BE2C (cell line): ENCODE measurements around the gene BHLHE40.

Experiments used
- DNase-seq: peaks from one replicate; pipeline ENCODE4 v3.0.0-alpha.2; 2020
- H3K27me3 ChIP-seq: fragments of 250-450 bp; sonication (Bioruptor Pico); 2 replicates; pipeline ENCODE4 v1.5.1; 2020; ENCODE audit warnings: mild to moderate bottlenecking
- H3K36me3 ChIP-seq: fragments of 250-450 bp; sonication (Bioruptor Pico); 2 replicates; pipeline ENCODE4 v1.5.1; 2020; ENCODE audit warnings: mild to moderate bottlenecking
- H3K4me1 ChIP-seq: fragments of 250-450 bp; sonication (Bioruptor Pico); 2 replicates; pipeline ENCODE4 v1.5.1; 2020
- H3K4me3 ChIP-seq: 2 replicates; pipeline ENCODE4 v1.5.1; 2011; ENCODE audit warnings: low read depth, low read length
- H3K9me3 ChIP-seq: fragments of 250-450 bp; sonication (Bioruptor Pico); 2 replicates; pipeline ENCODE4 v1.5.1; 2020
- TF ChIP-seq, protein P1 (sequence below): IDR thresholded peaks from 2 replicates; pipeline ENCODE4 v1.5.1; 2012; ENCODE audit warnings: mild to moderate bottlenecking, low read depth, low read length

The BHLHE40 gene

DNA sequence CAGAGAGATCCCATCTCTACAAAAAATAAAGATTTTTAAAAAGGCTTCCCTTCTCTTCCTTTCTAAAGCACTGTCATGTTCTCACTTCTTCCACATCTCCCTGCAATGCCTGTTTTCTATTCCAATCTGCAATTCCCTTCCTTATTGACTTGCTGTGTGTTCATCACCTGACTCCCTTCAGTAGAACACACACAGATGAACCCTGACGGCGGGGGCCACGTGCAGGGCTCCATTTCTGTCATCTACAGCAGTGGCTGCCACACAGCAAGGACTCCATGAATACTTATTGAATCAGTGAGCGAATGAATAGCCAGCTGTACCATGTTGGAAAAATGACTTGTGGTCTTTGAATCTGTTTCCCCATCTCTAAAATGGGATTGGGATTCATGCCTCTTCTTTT lies 26.1 kb downstream of the BHLHE40 start:
- Histone ChIP-seq H3K4me3 (no peak overlapping the region), H3K4me1 (no peaks in the 10 kb centered on the region), H3K27me3 (no peaks in the 10 kb centered on the region), H3K9me3 (no peaks in the 10 kb centered on the region), H3K36me3 (no peaks in the 10 kb centered on the region)
- DNase-seq = no peak
- TF ChIP-seq, protein P1, sequence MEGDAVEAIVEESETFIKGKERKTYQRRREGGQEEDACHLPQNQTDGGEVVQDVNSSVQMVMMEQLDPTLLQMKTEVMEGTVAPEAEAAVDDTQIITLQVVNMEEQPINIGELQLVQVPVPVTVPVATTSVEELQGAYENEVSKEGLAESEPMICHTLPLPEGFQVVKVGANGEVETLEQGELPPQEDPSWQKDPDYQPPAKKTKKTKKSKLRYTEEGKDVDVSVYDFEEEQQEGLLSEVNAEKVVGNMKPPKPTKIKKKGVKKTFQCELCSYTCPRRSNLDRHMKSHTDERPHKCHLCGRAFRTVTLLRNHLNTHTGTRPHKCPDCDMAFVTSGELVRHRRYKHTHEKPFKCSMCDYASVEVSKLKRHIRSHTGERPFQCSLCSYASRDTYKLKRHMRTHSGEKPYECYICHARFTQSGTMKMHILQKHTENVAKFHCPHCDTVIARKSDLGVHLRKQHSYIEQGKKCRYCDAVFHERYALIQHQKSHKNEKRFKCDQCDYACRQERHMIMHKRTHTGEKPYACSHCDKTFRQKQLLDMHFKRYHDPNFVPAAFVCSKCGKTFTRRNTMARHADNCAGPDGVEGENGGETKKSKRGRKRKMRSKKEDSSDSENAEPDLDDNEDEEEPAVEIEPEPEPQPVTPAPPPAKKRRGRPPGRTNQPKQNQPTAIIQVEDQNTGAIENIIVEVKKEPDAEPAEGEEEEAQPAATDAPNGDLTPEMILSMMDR = no peak

DNA sequence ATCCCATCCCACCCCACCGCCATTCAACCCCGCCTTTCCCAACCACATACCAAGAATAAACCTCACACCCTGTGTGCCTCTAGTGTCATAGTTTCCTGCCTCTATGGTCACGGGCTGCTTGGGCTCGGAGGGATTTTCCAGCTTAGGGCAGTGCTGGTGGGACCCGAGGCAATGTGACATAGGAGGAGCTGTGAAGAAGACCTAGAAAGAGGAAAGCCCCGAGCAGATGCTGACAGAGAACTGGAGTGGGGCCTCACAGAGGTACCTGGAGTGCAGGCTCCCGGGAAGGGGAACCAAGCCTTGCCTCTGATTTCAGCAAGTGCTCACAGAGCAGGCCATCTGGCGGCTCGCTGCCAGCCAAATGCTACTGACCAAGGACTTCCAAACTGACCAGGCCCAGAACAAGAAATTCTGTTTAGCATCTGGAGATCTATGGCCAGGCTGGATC lies 27.5 kb downstream of the BHLHE40 start:
- no peaks in the 10 kb centered on the region for H3K27me3 ChIP-seq
- no peaks in the 10 kb centered on the region for H3K9me3 ChIP-seq
- H3K36me3 ChIP-seq = no peaks in the 10 kb centered on the region
- no peak overlapping the region for H3K4me3 ChIP-seq
- TF ChIP-seq, protein P1 = no peak
- no peak for DNase-seq
- no peaks in the 10 kb centered on the region for H3K4me1 ChIP-seq

DNA sequence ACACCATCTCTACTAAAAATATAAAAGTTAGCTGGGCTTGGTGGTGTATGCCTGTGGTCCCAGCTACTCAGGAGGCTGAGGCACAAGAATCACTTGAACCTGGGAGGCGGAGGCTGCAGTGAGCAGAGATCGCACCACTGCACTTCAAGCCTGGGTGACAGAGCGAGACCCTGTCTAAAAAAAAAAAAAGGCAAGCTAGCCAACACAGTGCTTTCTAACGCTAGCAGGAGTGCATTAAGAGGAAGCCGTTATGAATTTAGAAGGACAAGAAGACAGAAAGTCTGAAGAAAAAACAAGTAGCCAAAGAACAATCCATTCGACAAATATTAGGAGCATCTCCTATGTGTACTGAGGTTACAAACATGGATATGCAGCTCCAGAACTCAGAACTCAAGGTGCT lies 28.6 kb downstream of the BHLHE40 start:
- no peaks in the 10 kb centered on the region for H3K36me3 ChIP-seq
- no peaks in the 10 kb centered on the region for H3K9me3 ChIP-seq
- no peaks in the 10 kb centered on the region for H3K4me1 ChIP-seq
- TF ChIP-seq, protein P1 = no peak
- no peaks in the 10 kb centered on the region for H3K27me3 ChIP-seq
- DNase-seq = no peak
- H3K4me3 ChIP-seq = no peak overlapping the region

DNA sequence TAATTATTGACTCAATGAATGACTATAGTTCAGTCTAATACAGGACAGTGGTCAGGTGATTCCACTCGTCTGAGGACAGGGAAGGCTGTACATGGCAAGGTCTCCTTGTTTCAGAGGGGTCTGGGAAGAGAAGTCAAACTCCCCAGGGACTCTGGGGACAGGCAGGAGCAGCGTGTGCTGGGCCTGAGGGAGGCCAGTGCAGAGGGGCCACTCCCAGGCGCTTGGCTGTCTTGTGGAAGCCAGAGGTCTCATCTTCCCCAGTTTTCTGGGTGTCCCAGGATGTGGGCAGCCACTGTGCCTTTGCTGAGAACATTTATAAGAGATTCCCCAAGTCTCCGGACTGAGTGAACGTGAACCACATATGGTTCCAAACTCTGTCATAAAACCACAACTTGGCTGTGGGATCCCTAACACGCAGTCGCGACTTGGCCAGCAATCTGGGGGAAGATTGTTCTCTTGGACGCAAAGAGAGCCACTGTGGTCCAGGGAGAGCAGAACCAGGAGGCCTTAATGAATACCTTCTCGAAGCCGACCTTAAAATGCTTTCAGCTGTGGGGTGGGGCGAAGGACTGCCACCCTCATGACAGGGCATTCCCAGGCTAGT lies 30.4 kb downstream of the BHLHE40 start:
- no peaks in the 10 kb centered on the region for H3K36me3 ChIP-seq
- no peaks in the 10 kb centered on the region for H3K9me3 ChIP-seq
- TF ChIP-seq, protein P1 = no peak
- no peaks in the 10 kb centered on the region for H3K27me3 ChIP-seq
- H3K4me3 ChIP-seq = no peak overlapping the region
- H3K4me1 ChIP-seq = no peaks in the 10 kb centered on the region
- DNase-seq = no peak

DNA sequence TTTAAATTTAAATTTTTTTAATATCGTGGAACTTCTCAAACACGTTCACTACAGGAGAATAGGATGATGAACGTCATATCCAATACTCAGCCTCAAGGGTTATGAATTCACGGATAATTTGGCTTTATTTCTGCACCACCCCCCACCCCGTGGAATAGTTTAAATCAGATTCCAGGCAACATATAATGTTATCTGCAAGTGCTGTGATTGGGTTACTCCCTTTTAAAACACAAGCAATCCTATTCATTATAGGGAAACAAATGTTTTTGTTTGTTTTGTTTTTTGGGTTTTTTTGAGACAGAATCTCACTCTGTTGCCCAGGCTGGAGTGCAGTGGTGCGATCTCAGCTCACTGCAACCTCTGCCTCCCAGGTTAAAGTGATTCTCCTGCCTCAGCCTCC lies 30.9 kb downstream of the BHLHE40 start:
- Histone ChIP-seq H3K4me3 (no peak overlapping the region), H3K27me3 (no peaks in the 10 kb centered on the region), H3K36me3 (no peaks in the 10 kb centered on the region), H3K4me1 (no peaks in the 10 kb centered on the region), H3K9me3 (no peaks in the 10 kb centered on the region)
- TF ChIP-seq, protein P1 = no peak
- DNase-seq = no peak

DNA sequence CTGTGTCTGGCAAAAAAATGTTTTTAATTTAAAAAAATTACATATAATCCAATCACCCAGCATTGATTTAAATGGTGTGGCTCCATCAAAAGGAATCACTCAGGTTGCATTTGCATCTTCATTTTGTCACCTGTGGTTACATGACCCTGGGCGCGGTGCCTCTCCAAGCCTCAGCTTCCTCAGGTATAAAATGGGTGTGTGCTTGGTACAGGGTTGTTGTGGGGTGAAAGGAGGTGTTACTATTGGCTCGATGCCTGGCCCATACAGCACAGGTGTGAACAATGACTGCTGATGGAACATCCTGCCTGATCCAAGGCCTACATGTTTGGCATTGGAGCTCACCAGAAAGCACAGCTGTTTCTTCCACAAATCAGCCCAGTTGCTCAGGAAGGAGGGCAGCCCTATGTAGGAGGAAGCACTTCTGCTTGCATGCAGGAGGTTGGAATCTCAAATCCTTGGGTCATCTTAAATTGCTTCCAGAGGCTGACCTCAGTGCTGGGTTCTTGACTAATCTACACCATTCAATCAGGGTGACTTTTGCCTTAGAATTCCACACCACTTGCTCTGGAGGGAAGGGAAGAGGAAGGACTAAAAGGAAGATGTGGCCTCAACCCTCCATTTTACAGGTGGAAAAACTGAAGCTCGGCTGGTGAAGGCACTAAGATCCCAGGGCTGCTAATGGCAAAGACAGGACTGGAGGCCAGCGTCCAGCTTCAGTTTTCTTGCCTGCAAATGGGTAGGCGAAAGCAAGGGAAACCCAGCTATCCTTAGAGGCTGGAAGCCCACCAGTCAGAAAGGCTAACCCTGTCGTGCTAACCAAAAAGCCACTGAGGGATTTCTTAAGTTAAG lies 31.7 kb downstream of the BHLHE40 start:
- no peaks in the 10 kb centered on the region for H3K36me3 ChIP-seq
- H3K27me3 ChIP-seq = no peaks in the 10 kb centered on the region
- TF ChIP-seq, protein P1 = no peak
- no peak for DNase-seq
- no peak overlapping the region for H3K4me3 ChIP-seq
- no peaks in the 10 kb centered on the region for H3K9me3 ChIP-seq
- no peaks in the 10 kb centered on the region for H3K4me1 ChIP-seq
